PC-9 (cell line): ENCODE results near the gene RNASE12.

Experiments used
- CTCF ChIP-seq: fragments of 200-600 bp; sonication (generic); conservative IDR thresholded peaks from 2 replicates; pipeline ENCODE4 v1.6.1; 2017; ENCODE audit warnings: mixed run types, antibody characterized with exemption, mild to moderate bottlenecking, moderate library complexity
- EZH2 ChIP-seq: fragments of 200-600 bp; sonication (generic); IDR thresholded peaks from 2 replicates; pipeline ENCODE4 v1.8.0; 2017; ENCODE audit warnings: antibody characterized with exemption, low read depth

- TF ChIP-seq EZH2 (no peak), CTCF (no peak)
Observed at GRCh38 chr14:20602583-20602982, 11.4 kb upstream of the RNASE12 start.
